ENCODE measurements around the gene C22orf23. TPM values are rescaled to one million over a fixed set of nuclear protein-coding genes. Genes with fewer than 3 reads are reported as not detected.

Gene C22orf23
- total and polyA plus RNA-seq, 9 of the 15 experiments (the other 6 are each of a cell fraction or from before 2014, with no cell fraction given): 0.25 to 1.0 (median 0.53) TPM

DNA sequence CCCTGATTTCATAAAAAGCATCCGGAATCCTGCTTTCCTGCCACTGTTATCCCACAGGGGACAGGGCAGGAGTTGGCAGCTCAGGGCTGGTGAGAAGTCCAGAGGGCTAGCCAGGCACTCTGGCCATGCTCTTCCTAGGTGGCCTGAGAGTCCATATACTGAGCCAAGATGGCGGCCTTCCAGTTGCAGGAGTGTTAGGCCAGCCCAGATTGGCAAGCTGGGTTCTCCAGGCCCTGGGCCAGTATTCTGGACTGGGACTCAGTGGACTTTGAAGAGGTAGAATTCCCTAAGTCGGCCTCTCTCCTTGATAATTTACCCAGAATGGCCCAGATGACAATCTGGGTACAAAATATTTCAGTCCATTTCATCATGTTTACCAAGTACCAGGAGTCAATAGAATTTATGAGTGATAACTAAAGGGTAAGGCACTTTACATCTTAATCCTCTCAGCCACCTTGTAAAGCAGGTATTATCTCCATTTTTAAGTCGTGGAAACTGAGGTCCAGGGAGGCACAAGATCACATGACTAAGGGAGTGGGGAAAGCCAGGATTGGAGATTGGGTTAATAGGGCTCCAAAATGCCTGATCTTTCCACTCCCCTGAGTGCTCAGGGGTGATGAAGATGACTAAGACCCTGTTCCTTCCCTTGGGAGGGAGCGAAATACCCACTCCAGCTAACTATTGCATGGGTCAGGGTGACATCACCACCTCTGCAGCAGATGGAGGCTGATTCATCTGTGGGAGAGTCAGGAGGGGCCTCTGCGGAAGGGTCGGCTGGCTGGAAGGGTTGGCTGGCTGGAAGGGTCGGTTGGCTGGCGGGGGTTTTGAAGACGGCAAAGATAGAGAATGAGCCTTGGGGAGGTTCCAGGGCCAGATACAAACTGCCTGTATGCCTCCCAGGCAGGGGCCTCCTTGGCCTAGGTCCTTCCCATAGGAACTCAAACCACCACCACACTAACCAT is 48.5 kb downstream of the C22orf23 start (continued):
- TF ChIP-seq, protein P1, sequence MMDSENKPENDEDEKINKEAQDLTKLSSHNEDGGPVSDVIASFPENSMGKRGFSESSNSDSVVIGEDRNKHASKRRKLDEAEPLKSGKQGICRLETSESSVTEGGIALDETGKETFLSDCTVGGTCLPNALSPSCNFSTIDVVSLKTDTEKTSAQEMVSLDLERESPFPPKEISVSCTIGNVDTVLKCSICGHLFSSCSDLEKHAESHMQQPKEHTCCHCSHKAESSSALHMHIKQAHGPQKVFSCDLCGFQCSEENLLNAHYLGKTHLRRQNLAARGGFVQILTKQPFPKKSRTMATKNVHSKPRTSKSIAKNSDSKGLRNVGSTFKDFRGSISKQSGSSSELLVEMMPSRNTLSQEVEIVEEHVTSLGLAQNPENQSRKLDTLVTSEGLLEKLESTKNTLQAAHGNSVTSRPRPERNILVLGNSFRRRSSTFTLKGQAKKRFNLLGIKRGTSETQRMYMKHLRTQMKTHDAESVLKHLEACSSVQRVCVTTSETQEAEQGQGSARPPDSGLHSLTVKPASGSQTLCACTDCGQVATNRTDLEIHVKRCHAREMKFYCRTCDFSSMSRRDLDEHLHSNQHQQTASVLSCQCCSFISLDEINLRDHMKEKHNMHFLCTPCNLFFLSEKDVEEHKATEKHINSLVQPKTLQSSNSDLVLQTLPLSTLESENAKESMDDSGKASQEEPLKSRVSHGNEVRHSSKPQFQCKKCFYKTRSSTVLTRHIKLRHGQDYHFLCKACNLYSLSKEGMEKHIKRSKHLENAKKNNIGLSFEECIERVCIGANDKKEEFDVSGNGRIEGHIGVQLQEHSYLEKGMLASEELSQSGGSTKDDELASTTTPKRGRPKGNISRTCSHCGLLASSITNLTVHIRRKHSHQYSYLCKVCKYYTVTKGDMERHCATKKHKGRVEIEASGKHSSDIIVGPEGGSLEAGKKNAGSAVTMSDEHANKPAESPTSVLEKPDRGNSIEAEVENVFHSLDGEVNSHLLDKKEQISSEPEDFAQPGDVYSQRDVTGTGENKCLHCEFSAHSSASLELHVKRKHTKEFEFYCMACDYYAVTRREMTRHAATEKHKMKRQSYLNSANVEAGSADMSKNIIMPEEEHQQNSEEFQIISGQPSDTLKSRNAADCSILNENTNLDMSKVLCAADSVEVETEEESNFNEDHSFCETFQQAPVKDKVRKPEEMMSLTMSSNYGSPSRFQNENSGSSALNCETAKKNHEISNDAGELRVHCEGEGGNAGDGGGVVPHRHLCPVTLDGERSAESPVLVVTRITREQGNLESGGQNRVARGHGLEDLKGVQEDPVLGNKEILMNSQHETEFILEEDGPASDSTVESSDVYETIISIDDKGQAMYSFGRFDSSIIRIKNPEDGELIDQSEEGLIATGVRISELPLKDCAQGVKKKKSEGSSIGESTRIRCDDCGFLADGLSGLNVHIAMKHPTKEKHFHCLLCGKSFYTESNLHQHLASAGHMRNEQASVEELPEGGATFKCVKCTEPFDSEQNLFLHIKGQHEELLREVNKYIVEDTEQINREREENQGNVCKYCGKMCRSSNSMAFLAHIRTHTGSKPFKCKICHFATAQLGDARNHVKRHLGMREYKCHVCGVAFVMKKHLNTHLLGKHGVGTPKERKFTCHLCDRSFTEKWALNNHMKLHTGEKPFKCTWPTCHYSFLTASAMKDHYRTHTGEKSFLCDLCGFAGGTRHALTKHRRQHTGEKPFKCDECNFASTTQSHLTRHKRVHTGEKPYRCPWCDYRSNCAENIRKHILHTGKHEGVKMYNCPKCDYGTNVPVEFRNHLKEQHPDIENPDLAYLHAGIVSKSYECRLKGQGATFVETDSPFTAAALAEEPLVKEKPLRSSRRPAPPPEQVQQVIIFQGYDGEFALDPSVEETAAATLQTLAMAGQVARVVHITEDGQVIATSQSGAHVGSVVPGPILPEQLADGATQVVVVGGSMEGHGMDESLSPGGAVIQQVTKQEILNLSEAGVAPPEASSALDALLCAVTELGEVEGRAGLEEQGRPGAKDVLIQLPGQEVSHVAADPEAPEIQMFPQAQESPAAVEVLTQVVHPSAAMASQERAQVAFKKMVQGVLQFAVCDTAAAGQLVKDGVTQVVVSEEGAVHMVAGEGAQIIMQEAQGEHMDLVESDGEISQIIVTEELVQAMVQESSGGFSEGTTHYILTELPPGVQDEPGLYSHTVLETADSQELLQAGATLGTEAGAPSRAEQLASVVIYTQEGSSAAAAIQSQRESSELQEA (IDR thresholded peaks at IDR 0.05; ENCODE audit: low read depth): no peak
- TF ChIP-seq HDAC8 (tag; IDR thresholded peaks at IDR 0.05) (no peak; the same call in 1 of the 2 replicates), FOXJ3 (CRISPR knock-in tag; IDR thresholded peaks at IDR 0.05) (no peak), ETV5 (CRISPR knock-in tag; IDR thresholded peaks at IDR 0.05; ENCODE audit: low read depth) (0 out of 2 replicates have a peak, but pooled peaks have one; percentile 12), ZNF586 (CRISPR knock-in tag; conservative IDR thresholded peaks at IDR 0.05) (no peak), NCOA1 (IDR thresholded peaks at IDR 0.05; ENCODE audit: low read depth) (no peak), ZNF445 (CRISPR knock-in tag; IDR thresholded peaks at IDR 0.05; ENCODE audit: low read depth) (no peak), SMARCB1 (IDR thresholded peaks at IDR 0.05; ENCODE audit: insufficient read length, low read depth) (no peak), SMAD4 (CRISPR knock-in tag; conservative IDR thresholded peaks at IDR 0.05) (peak; percentile 56)
- TF ChIP-seq, protein P2, sequence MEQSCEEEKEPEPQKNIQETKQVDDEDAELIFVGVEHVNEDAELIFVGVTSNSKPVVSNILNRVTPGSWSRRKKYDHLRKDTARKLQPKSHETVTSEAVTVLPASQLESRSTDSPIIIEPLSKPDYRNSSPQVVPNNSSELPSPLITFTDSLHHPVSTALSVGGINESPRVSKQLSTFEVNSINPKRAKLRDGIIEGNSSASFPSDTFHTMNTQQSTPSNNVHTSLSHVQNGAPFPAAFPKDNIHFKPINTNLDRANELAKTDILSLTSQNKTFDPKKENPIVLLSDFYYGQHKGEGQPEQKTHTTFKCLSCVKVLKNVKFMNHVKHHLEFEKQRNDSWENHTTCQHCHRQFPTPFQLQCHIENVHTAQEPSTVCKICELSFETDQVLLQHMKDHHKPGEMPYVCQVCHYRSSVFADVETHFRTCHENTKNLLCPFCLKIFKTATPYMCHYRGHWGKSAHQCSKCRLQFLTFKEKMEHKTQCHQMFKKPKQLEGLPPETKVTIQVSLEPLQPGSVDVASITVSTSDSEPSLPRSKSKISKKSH (CRISPR knock-in tag; IDR thresholded peaks at IDR 0.05): no peak
- TF ChIP-seq, protein P3, sequence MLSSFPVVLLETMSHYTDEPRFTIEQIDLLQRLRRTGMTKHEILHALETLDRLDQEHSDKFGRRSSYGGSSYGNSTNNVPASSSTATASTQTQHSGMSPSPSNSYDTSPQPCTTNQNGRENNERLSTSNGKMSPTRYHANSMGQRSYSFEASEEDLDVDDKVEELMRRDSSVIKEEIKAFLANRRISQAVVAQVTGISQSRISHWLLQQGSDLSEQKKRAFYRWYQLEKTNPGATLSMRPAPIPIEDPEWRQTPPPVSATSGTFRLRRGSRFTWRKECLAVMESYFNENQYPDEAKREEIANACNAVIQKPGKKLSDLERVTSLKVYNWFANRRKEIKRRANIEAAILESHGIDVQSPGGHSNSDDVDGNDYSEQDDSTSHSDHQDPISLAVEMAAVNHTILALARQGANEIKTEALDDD (IDR thresholded peaks at IDR 0.05): peak; percentile 22; the same call in 1 of the 2 replicates

Data from K562 (cell line).